Chondrocyte (in vitro differentiated cells): ENCODE measurements around the gene MPZL1. TPM values are rescaled to one million over a fixed set of nuclear protein-coding genes. Genes with fewer than 3 reads are reported as not detected.
A peak's percentile ranks its signal among the peaks of the same experiment; 100 is the strongest.

Experiments
- DNase-seq: peaks from one replicate; pipeline ENCODE4 v3.0.0; 2021; ENCODE audit warnings: mixed read lengths, low spot score
- H3K27ac Mint-ChIP-seq: one replicate; pipeline ENCODE4 v1.8.0; 2021; ENCODE audit warnings: mild to moderate bottlenecking, moderate library complexity, mixed read lengths; ENCODE audit not compliant: unreplicated experiment
- H3K27me3 Mint-ChIP-seq: 2 replicates; pipeline ENCODE4 v1.8.0; 2021; ENCODE audit warnings: low read depth, mixed read lengths
- H3K36me3 Mint-ChIP-seq: 2 replicates; pipeline ENCODE4 v1.8.0; 2021; ENCODE audit warnings: low read depth, mixed read lengths
- H3K4me1 Mint-ChIP-seq: 2 replicates; pipeline ENCODE4 v1.8.0; 2021; ENCODE audit warnings: low read depth, mild to moderate bottlenecking, mixed read lengths
- H3K4me3 Mint-ChIP-seq: one replicate; pipeline ENCODE4 v1.8.0; 2021; ENCODE audit warnings: mild to moderate bottlenecking, moderate library complexity, mixed read lengths; ENCODE audit not compliant: unreplicated experiment
- H3K9me3 Mint-ChIP-seq: 2 replicates; pipeline ENCODE4 v1.8.0; 2021; ENCODE audit warnings: low read depth, mixed read lengths
- total RNA-seq: library from RNA; stranded (reverse); gene quantifications from 3 replicates; pipeline ENCODE4 v1.2.1, GENCODE V29; 2021
- TF ChIP-seq, protein P1 (sequence below): fragments of 200-600 bp; sonication (generic); IDR thresholded peaks from 2 replicates; pipeline ENCODE4 v1.5.0; 2021; ENCODE audit warnings: antibody characterized with exemption, mild to moderate bottlenecking, moderate library complexity

Gene MPZL1
- total RNA-seq, 1 donor from 2014 or later, result 198 TPM

DNA sequence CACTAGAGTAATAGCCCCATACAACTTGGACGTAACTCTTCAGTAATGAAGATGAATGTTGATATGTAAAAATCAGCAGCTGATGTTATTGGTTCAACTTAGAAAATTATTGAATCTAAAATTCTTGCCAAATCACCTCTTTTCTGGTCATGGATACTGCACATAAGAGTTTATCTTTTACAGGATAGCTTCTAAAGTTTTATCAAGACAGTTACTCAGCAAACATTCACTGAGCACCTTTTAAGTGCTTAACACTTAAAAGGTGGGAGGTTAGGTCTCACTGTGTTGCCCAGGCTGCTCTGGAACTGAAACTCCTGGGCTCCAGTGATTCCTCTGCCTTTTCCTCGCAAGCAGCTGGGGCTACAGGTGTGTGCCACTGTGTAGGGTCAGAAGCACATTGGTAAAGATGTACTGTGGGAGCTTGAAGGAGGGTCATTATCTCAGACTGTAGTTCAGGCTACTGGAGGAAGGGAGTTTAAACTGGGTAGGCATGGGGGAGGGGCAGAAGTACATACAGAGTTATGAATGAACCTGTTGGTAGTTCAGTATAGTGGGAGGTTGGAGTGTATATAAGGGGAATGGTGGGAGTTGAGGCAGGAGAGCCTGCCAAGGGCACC, 2.0 kb downstream of the MPZL1 start:
- no peaks in the 10 kb centered on the region for H3K9me3 Mint-ChIP-seq
- peaks cover 64% of the 10 kb centered on the region for H3K4me1 Mint-ChIP-seq
- DNase-seq, result no peak
- H3K27ac Mint-ChIP-seq, result no peak overlapping the region
- no peaks in the 10 kb centered on the region for H3K27me3 Mint-ChIP-seq
- peak overlapping the region; percentile 91 for H3K4me3 Mint-ChIP-seq
- no peaks in the 10 kb centered on the region for H3K36me3 Mint-ChIP-seq
- TF ChIP-seq, protein P1, sequence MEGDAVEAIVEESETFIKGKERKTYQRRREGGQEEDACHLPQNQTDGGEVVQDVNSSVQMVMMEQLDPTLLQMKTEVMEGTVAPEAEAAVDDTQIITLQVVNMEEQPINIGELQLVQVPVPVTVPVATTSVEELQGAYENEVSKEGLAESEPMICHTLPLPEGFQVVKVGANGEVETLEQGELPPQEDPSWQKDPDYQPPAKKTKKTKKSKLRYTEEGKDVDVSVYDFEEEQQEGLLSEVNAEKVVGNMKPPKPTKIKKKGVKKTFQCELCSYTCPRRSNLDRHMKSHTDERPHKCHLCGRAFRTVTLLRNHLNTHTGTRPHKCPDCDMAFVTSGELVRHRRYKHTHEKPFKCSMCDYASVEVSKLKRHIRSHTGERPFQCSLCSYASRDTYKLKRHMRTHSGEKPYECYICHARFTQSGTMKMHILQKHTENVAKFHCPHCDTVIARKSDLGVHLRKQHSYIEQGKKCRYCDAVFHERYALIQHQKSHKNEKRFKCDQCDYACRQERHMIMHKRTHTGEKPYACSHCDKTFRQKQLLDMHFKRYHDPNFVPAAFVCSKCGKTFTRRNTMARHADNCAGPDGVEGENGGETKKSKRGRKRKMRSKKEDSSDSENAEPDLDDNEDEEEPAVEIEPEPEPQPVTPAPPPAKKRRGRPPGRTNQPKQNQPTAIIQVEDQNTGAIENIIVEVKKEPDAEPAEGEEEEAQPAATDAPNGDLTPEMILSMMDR, result no peak

DNA sequence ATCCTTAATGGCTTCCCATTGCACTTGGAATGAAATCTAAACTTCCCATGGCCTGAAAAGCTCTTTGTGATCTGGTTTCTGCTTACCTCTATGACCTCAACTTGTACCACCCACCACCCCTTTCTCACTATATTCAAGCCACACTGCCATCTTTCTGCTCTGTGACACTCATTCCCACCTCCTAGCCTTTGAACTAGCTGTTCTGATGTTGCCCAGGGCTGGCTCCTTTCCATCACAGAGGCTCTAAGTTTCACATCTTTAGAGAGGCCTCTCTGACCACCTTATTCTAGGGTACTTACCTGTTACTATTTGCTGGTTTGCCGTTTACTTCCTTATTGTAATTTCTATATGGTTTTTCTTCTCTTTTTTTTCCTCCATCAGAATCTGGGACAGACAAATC, 4.2 kb downstream of the MPZL1 start:
- TF ChIP-seq, protein P1, result no peak
- Mint-ChIP-seq H3K27ac (peak overlapping the region; percentile 35), H3K4me3 (no peak overlapping the region), H3K9me3 (no peaks in the 10 kb centered on the region), H3K4me1 (peaks cover 60% of the 10 kb centered on the region), H3K36me3 (peaks cover 4% of the 10 kb centered on the region), H3K27me3 (no peaks in the 10 kb centered on the region)
- DNase-seq, result no peak

DNA sequence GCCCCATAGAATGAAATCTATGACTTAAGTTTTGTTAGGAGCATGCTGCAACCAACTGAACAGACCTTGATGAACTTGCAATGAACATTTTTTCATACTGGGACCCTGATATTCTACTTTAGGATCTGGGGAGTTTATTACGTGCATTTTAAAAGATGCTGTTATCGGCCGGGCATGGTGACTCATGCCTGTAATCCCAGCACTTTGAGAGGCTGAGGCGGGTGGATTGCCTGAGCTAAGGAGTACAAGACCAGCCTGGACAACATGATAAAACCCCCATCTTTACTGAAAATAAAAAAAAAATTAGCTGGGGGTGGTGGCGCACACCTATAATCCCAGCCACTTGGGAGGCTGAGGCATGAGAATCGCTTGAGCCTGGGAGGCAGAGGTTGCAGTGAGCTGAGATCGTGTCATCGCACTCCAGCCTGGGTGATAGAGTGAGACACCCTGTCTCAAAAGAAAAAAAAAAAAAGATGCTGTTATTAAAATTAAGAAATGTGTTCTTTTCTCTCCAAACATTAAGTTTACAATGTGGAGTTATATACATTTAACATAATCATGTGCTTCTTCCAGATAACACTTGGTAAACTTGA, 7.1 kb downstream of the MPZL1 start:
- Mint-ChIP-seq H3K27ac (no peak overlapping the region), H3K4me3 (no peak overlapping the region), H3K27me3 (no peaks in the 10 kb centered on the region), H3K4me1 (peaks cover 41% of the 10 kb centered on the region), H3K36me3 (peaks cover 4% of the 10 kb centered on the region), H3K9me3 (no peaks in the 10 kb centered on the region)
- no peak for DNase-seq
- TF ChIP-seq, protein P1, result no peak

DNA sequence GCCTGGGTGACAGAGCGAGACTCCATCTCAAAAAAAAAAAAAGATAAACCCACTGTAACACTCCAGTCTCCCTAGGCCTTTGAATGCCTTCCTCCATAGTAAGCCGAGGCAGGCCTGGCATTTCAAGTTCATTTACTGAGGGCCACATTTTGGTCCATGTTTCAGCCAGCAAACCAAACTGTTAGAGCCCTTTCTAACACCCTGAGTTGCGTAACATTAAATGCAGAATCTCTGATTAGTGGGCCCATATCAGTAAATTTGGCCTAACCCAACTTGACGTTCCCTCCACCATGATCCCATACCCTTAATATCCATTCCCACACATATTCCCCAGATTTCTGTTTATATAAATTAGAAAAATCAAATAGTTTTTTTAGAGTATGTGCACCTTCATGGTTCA, 12.4 kb downstream of the MPZL1 start:
- TF ChIP-seq, protein P1, result no peak
- Mint-ChIP-seq H3K4me3 (no peak overlapping the region), H3K4me1 (peaks cover 3% of the 10 kb centered on the region), H3K9me3 (no peaks in the 10 kb centered on the region), H3K27me3 (no peaks in the 10 kb centered on the region), H3K27ac (no peak overlapping the region), H3K36me3 (peaks cover 7% of the 10 kb centered on the region)
- no peak for DNase-seq

DNA sequence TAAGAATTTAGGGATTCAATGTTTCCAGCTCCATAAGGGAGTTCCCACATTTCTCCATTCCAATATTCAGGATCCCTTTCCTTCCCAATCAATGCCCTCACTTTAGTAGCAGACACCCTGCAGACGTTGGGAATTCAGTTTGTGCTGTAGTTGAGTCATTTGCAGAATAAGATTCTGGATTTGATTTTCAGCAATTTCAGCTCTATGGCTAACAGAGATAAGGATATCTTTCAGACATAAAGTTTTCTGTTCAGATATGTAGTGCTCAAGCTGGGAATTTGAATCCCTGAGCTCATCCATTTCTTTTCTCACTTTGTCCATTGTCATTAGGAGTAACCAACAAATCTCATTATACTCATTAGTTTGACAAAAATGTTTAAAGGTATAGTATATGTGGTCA, 13.1 kb downstream of the MPZL1 start:
- TF ChIP-seq, protein P1, result no peak
- Mint-ChIP-seq H3K4me3 (no peak overlapping the region), H3K27ac (no peak overlapping the region)

More for the DNA sequence above, 13.1 kb downstream of the MPZL1 start:
- Mint-ChIP-seq H3K27me3 (no peaks in the 10 kb centered on the region), H3K9me3 (no peaks in the 10 kb centered on the region), H3K4me1 (peaks cover 6% of the 10 kb centered on the region), H3K36me3 (peaks cover 7% of the 10 kb centered on the region)
- no peak for DNase-seq
